HepG2 (cell line): ENCODE data around the gene SLC25A47. TPM values are rescaled to one million over a fixed set of nuclear protein-coding genes. Genes with fewer than 3 reads are reported as not detected.

Experiments used
- CBX5 ChIP-seq: sonication (generic); formaldehyde crosslinking; IDR thresholded peaks from 2 replicates; pipeline ENCODE4 v1.4.0; 2020; ENCODE audit warnings: missing genetic modification reagents, borderline replicate concordance
- GFI1 ChIP-seq: sonication (generic); formaldehyde crosslinking; IDR thresholded peaks from 2 replicates; pipeline ENCODE4 v1.5.0; 2020; ENCODE audit warnings: missing genetic modification reagents, mild to moderate bottlenecking, borderline replicate concordance
- HINFP ChIP-seq: sonication (generic); formaldehyde crosslinking; IDR thresholded peaks from 2 replicates; pipeline ENCODE4 v1.4.0; 2020; ENCODE audit warnings: low read depth, mild to moderate bottlenecking, missing genetic modification reagents
- KDM3A ChIP-seq: IDR thresholded peaks from 2 replicates; pipeline ENCODE4 v1.6.1; 2018; ENCODE audit warnings: low read depth, missing compliant biosample characterization
- TP53 ChIP-seq: sonication (generic); formaldehyde crosslinking; conservative IDR thresholded peaks from 2 replicates; pipeline ENCODE4 v1.4.0; 2020; ENCODE audit warnings: missing genetic modification reagents
- ZBTB1 ChIP-seq: sonication (generic); formaldehyde crosslinking; IDR thresholded peaks from 2 replicates; pipeline ENCODE4 v1.4.0; 2020; ENCODE audit warnings: missing genetic modification reagents, borderline replicate concordance
- ZBTB42 ChIP-seq: sonication (generic); formaldehyde crosslinking; IDR thresholded peaks from 2 replicates; pipeline ENCODE4 v1.5.0; 2020; ENCODE audit warnings: mild to moderate bottlenecking, missing genetic modification reagents
- ZFP36L2 ChIP-seq: sonication (generic); formaldehyde crosslinking; IDR thresholded peaks from 2 replicates; pipeline ENCODE4 v1.4.0; 2020; ENCODE audit warnings: missing genetic modification reagents
- ZNF383 ChIP-seq: sonication (generic); formaldehyde crosslinking; IDR thresholded peaks from 2 replicates; pipeline ENCODE4 v1.4.0; 2020; ENCODE audit warnings: missing genetic modification reagents, mild to moderate bottlenecking, borderline replicate concordance
- polyA plus RNA-seq, 8 experiments: library from polyadenylated mRNA; depleted of rRNA in 3 of 8; stranded (reverse) in 7 of 8; unstranded in 1 of 8; fragments of >200 nt; fragmentation: Illumina TruSeq in 4 of 8; extraction: Trizol in 4 of 8; gene quantifications; 2 replicates each; pipeline versions ENCODE4 v1.2.1 to v1.2.3, GENCODE V29; 2011 to 2016; ENCODE audit warnings: low read depth in 4 of 8, missing spikeins in 1 of 8, mixed read lengths in 1 of 8; ENCODE audit not compliant: insufficient read depth in 1 of 8
- total RNA-seq, 5 experiments: library from RNA; depleted of rRNA; stranded (reverse); fragments of >200 nt; fragmentation: Illumina TruSeq; extraction: Trizol; gene quantifications; 2 replicates each; pipeline ENCODE4 v1.2.3, GENCODE V29; 2016; ENCODE audit warnings: low read depth in 1 of 5
- TF ChIP-seq, protein P1 (sequence below): sonication (generic); formaldehyde crosslinking; IDR thresholded peaks from 2 replicates; pipeline ENCODE4 v1.5.0; 2020; ENCODE audit warnings: mild to moderate bottlenecking, missing genetic modification reagents, borderline replicate concordance
- TF ChIP-seq, protein P2 (sequence below): sonication (generic); formaldehyde crosslinking; IDR thresholded peaks from 2 replicates; pipeline ENCODE4 v1.5.1; 2020; ENCODE audit warnings: missing genetic modification reagents, mild to moderate bottlenecking, borderline replicate concordance

Gene SLC25A47
- total and polyA plus RNA-seq, 2 of the 13 experiments (the other 11 are each of a cell fraction or from before 2014, with no cell fraction given) = 1.0 to 1.7 TPM

- TF ChIP-seq TP53 (CRISPR knock-in tag) (0 out of 2 replicates have a peak, but pooled peaks have one; percentile 31), GFI1 (CRISPR knock-in tag) (peak; percentile 48; the same call in 1 of the 2 replicates), ZBTB1 (CRISPR knock-in tag) (no peak), CBX5 (CRISPR knock-in tag) (no peak), ZBTB42 (CRISPR knock-in tag) (no peak; the same call in 1 of the 2 replicates), KDM3A (CRISPR knock-in tag) (no peak), ZFP36L2 (CRISPR knock-in tag) (no peak), HINFP (CRISPR knock-in tag) (peak; percentile 97), ZNF383 (CRISPR knock-in tag) (no peak)
- TF ChIP-seq, protein P1, sequence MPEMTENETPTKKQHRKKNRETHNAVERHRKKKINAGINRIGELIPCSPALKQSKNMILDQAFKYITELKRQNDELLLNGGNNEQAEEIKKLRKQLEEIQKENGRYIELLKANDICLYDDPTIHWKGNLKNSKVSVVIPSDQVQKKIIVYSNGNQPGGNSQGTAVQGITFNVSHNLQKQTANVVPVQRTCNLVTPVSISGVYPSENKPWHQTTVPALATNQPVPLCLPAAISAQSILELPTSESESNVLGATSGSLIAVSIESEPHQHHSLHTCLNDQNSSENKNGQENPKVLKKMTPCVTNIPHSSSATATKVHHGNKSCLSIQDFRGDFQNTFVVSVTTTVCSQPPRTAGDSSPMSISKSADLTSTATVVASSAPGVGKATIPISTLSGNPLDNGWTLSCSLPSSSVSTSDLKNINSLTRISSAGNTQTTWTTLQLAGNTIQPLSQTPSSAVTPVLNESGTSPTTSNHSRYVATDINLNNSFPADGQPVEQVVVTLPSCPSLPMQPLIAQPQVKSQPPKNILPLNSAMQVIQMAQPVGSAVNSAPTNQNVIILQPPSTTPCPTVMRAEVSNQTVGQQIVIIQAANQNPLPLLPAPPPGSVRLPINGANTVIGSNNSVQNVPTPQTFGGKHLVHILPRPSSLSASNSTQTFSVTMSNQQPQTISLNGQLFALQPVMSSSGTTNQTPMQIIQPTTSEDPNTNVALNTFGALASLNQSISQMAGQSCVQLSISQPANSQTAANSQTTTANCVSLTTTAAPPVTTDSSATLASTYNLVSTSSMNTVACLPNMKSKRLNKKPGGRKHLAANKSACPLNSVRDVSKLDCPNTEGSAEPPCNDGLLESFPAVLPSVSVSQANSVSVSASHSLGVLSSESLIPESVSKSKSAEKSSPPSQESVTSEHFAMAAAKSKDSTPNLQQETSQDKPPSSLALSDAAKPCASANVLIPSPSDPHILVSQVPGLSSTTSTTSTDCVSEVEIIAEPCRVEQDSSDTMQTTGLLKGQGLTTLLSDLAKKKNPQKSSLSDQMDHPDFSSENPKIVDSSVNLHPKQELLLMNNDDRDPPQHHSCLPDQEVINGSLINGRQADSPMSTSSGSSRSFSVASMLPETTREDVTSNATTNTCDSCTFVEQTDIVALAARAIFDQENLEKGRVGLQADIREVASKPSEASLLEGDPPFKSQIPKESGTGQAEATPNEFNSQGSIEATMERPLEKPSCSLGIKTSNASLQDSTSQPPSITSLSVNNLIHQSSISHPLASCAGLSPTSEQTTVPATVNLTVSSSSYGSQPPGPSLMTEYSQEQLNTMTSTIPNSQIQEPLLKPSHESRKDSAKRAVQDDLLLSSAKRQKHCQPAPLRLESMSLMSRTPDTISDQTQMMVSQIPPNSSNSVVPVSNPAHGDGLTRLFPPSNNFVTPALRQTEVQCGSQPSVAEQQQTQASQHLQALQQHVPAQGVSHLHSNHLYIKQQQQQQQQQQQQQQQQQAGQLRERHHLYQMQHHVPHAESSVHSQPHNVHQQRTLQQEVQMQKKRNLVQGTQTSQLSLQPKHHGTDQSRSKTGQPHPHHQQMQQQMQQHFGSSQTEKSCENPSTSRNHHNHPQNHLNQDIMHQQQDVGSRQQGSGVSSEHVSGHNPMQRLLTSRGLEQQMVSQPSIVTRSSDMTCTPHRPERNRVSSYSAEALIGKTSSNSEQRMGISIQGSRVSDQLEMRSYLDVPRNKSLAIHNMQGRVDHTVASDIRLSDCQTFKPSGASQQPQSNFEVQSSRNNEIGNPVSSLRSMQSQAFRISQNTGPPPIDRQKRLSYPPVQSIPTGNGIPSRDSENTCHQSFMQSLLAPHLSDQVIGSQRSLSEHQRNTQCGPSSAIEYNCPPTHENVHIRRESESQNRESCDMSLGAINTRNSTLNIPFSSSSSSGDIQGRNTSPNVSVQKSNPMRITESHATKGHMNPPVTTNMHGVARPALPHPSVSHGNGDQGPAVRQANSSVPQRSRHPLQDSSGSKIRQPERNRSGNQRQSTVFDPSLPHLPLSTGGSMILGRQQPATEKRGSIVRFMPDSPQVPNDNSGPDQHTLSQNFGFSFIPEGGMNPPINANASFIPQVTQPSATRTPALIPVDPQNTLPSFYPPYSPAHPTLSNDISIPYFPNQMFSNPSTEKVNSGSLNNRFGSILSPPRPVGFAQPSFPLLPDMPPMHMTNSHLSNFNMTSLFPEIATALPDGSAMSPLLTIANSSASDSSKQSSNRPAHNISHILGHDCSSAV (CRISPR knock-in tag) = no peak
- TF ChIP-seq, protein P2, sequence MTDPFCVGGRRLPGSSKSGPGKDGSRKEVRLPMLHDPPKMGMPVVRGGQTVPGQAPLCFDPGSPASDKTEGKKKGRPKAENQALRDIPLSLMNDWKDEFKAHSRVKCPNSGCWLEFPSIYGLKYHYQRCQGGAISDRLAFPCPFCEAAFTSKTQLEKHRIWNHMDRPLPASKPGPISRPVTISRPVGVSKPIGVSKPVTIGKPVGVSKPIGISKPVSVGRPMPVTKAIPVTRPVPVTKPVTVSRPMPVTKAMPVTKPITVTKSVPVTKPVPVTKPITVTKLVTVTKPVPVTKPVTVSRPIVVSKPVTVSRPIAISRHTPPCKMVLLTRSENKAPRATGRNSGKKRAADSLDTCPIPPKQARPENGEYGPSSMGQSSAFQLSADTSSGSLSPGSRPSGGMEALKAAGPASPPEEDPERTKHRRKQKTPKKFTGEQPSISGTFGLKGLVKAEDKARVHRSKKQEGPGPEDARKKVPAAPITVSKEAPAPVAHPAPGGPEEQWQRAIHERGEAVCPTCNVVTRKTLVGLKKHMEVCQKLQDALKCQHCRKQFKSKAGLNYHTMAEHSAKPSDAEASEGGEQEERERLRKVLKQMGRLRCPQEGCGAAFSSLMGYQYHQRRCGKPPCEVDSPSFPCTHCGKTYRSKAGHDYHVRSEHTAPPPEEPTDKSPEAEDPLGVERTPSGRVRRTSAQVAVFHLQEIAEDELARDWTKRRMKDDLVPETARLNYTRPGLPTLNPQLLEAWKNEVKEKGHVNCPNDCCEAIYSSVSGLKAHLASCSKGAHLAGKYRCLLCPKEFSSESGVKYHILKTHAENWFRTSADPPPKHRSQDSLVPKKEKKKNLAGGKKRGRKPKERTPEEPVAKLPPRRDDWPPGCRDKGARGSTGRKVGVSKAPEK (CRISPR knock-in tag) = no peak
These were observed 37.9 kb upstream of the SLC25A47 start (continued) for GRCh38 chr14:100285021-100285912.
